HepG2 (cell line): ENCODE data around the gene BPI. TPM values are rescaled to one million over a fixed set of nuclear protein-coding genes. Genes with fewer than 3 reads are reported as not detected.

Experiments used
- E2F2 ChIP-seq: sonication (generic); formaldehyde crosslinking; IDR thresholded peaks from 2 replicates; pipeline ENCODE4 v1.4.0; 2020; ENCODE audit warnings: missing genetic modification reagents, borderline replicate concordance
- FOSL2 ChIP-seq: sonication (generic); formaldehyde crosslinking; IDR thresholded peaks from 2 replicates; pipeline ENCODE4 v1.4.0; 2020; ENCODE audit warnings: missing genetic modification reagents
- MIXL1 ChIP-seq: IDR thresholded peaks from 2 replicates; pipeline ENCODE4 v1.6.1; 2016
- NFIC ChIP-seq: IDR thresholded peaks from 2 replicates; pipeline ENCODE4 v1.6.1; 2012; ENCODE audit warnings: mild to moderate bottlenecking, low read length, inconsistent platforms
- NFYB ChIP-seq: sonication (generic); formaldehyde crosslinking; IDR thresholded peaks from 2 replicates; pipeline ENCODE4 v1.4.0; 2020; ENCODE audit warnings: missing genetic modification reagents
- POLR2G ChIP-seq: fragments of 200-400 bp; formaldehyde crosslinking; IDR thresholded peaks from 2 replicates; pipeline ENCODE4 v1.6.1; 2018; ENCODE audit warnings: mild to moderate bottlenecking, low read depth, low read length, moderate library complexity
- RAD21 ChIP-seq: fragments of 450-650 bp; formaldehyde crosslinking; IDR thresholded peaks from 2 replicates; pipeline ENCODE4 v1.5.0; 2020; ENCODE audit warnings: mild to moderate bottlenecking
- SMC3 ChIP-seq: IDR thresholded peaks from 2 replicates; pipeline ENCODE4 v1.6.1; 2011; ENCODE audit warnings: low read length, improper control_type of control experiment
- TCF7 ChIP-seq: sonication (generic); IDR thresholded peaks from 2 replicates; pipeline ENCODE4 v1.6.1; 2016; ENCODE audit warnings: antibody characterized with exemption, low read depth
- TEAD3 ChIP-seq: optimal IDR thresholded peaks from 2 replicates; pipeline ENCODE3; 2016; ENCODE audit warnings: borderline replicate concordance
- TGIF2 ChIP-seq: IDR thresholded peaks from 2 replicates; pipeline ENCODE4 v1.6.1; 2016; ENCODE audit warnings: control low read depth, missing compliant biosample characterization
- ZBED4 ChIP-seq: sonication (generic); formaldehyde crosslinking; IDR thresholded peaks from 2 replicates; pipeline ENCODE4 v1.4.0; 2020; ENCODE audit warnings: missing genetic modification reagents, borderline replicate concordance
- ZNF12 ChIP-seq: sonication (generic); formaldehyde crosslinking; IDR thresholded peaks from 2 replicates; pipeline ENCODE4 v1.5.0; 2020; ENCODE audit warnings: missing genetic modification reagents
- ZNF34 ChIP-seq: sonication (generic); formaldehyde crosslinking; IDR thresholded peaks from 2 replicates; pipeline ENCODE4 v1.4.0; 2020; ENCODE audit warnings: mild to moderate bottlenecking, missing genetic modification reagents, borderline replicate concordance
- ZNF724P ChIP-seq: sonication (generic); formaldehyde crosslinking; IDR thresholded peaks from 2 replicates; pipeline ENCODE4 v1.8.0; 2022; ENCODE audit warnings: missing genetic modification reagents, borderline replicate concordance
- ZNF816 ChIP-seq: sonication (generic); formaldehyde crosslinking; IDR thresholded peaks from 2 replicates; pipeline ENCODE4 v1.8.0; 2022; ENCODE audit warnings: missing genetic modification reagents, mild to moderate bottlenecking, borderline replicate concordance
- ZSCAN25 ChIP-seq: sonication (generic); formaldehyde crosslinking; IDR thresholded peaks from 2 replicates; pipeline ENCODE4 v1.8.0; 2022; ENCODE audit warnings: mild to moderate bottlenecking, missing genetic modification reagents
- polyA plus RNA-seq, 8 experiments: library from polyadenylated mRNA; depleted of rRNA in 3 of 8; stranded (reverse) in 7 of 8; unstranded in 1 of 8; fragments of >200 nt; fragmentation: Illumina TruSeq in 4 of 8; extraction: Trizol in 4 of 8; gene quantifications; 2 replicates each; pipeline versions ENCODE4 v1.2.1 to v1.2.3, GENCODE V29; 2011 to 2016; ENCODE audit warnings: low read depth in 4 of 8, missing spikeins in 1 of 8, mixed read lengths in 1 of 8; ENCODE audit not compliant: insufficient read depth in 1 of 8
- total RNA-seq, 5 experiments: library from RNA; depleted of rRNA; stranded (reverse); fragments of >200 nt; fragmentation: Illumina TruSeq; extraction: Trizol; gene quantifications; 2 replicates each; pipeline ENCODE4 v1.2.3, GENCODE V29; 2016; ENCODE audit warnings: low read depth in 1 of 5
- TF ChIP-seq, protein P1 (sequence below): sonication (generic); IDR thresholded peaks from 2 replicates; pipeline ENCODE4 v1.6.1; 2016; ENCODE audit warnings: low read depth, borderline replicate concordance

The BPI gene
- total and polyA plus RNA-seq, 2 of the 13 experiments (the other 11 are each of a cell fraction or from before 2014, with no cell fraction given) = not detected

GRCh38 chr20:38338849-38339520 lies 35.0 kb downstream of the BPI start (continued):
- TF ChIP-seq E2F2 = no peak
- TF ChIP-seq TEAD3 (CRISPR knock-in tag) = peak; percentile 28
- TF ChIP-seq, protein P1, sequence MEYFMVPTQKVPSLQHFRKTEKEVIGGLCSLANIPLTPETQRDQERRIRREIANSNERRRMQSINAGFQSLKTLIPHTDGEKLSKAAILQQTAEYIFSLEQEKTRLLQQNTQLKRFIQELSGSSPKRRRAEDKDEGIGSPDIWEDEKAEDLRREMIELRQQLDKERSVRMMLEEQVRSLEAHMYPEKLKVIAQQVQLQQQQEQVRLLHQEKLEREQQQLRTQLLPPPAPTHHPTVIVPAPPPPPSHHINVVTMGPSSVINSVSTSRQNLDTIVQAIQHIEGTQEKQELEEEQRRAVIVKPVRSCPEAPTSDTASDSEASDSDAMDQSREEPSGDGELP = peak; percentile 69; the same call in 1 of the 2 replicates
- no peak for TF ChIP-seq ZNF724P (CRISPR knock-in tag)
- peak; percentile 64 for TF ChIP-seq SMC3
- no peak for TF ChIP-seq ZNF34 (CRISPR knock-in tag)
- peak; percentile 53; the same call in 1 of the 2 replicates for TF ChIP-seq RAD21 (CRISPR knock-in tag)
- no peak for TF ChIP-seq NFIC
- TF ChIP-seq MIXL1 (CRISPR knock-in tag) = no peak
- TF ChIP-seq NFYB = no peak
- TF ChIP-seq ZSCAN25 (CRISPR knock-in tag) = peak; percentile 79
- TF ChIP-seq TCF7 = no peak
- no peak for TF ChIP-seq ZBED4 (CRISPR knock-in tag)
- 0 out of 2 replicates have a peak, but pooled peaks have one; percentile 32 for TF ChIP-seq ZNF12
- peak; percentile 67; the same call in 1 of the 2 replicates for TF ChIP-seq TGIF2
- TF ChIP-seq ZNF816 (CRISPR knock-in tag) = no peak
- no peak for TF ChIP-seq POLR2G
- TF ChIP-seq FOSL2 (CRISPR knock-in tag) = 0 out of 2 replicates have a peak, but pooled peaks have one; percentile 10
